Activated T-helper 1 cell treated with anti-CD3 and anti-CD28 coated beads, Interleukin-12 subunit alpha, Interleukin-12 subunit beta, Interleukin-2, Interleukin-4 antibody, amounts not matched to agents 30 ng/mL and 10 ng/mL and 1 ng/mL, durations not matched to agents 14 hours and 24 hours and 36 hours (primary cell): ENCODE data around the gene NTN4. TPM values are rescaled to one million over a fixed set of nuclear protein-coding genes. Genes with fewer than 3 reads are reported as not detected.
"Not testable (repeated sequence)": the region's sequence is repeated elsewhere in the genome, so short reads cannot be mapped to it uniquely, and the experiment has no call there.

Experiments
- DNase-seq: peaks from one replicate; pipeline ENCODE4 v3.0.0; 2021; ENCODE audit warnings: low spot score
- H3K27ac Mint-ChIP-seq: one replicate; pipeline ENCODE4 v1.8.0; 2021; ENCODE audit warnings: mild to moderate bottlenecking, mixed read lengths
- H3K27me3 Mint-ChIP-seq: one replicate; pipeline ENCODE4 v1.8.0; 2022; ENCODE audit warnings: mild to moderate bottlenecking, moderate library complexity, mixed read lengths; ENCODE audit not compliant: insufficient read depth
- H3K36me3 Mint-ChIP-seq: one replicate; pipeline ENCODE4 v1.8.0; 2021; ENCODE audit warnings: low read depth, mixed read lengths
- H3K4me1 Mint-ChIP-seq: one replicate; pipeline ENCODE4 v1.8.0; 2021; ENCODE audit warnings: low read depth, mixed read lengths
- H3K4me3 Mint-ChIP-seq: one replicate; pipeline ENCODE4 v1.8.0; 2021; ENCODE audit warnings: mild to moderate bottlenecking, moderate library complexity, mixed read lengths
- H3K9me3 Mint-ChIP-seq: one replicate; pipeline ENCODE4 v1.8.0; 2021; ENCODE audit warnings: mixed read lengths
- intact Hi-C: fragments of 100-400 bp; cut with micrococcal nuclease; formaldehyde crosslinking; loops from one replicate; pipeline ENCODE4 v1.15.1; 2024
- total RNA-seq: library from RNA; stranded (reverse); gene quantifications from 2 replicates; pipeline ENCODE4 v1.2.3, GENCODE V29; 2022

The NTN4 gene
- total RNA-seq = not detected in 2 replicates

- H3K4me3 Mint-ChIP-seq = peak within 1 kb of the TSS; percentile 76
- H3K36me3 Mint-ChIP-seq = no peaks in the 10 kb centered on the region
- peaks cover 76% of the 10 kb centered on the region for H3K27me3 Mint-ChIP-seq
- H3K9me3 Mint-ChIP-seq = no peaks in the 10 kb centered on the region
- intact Hi-C loops = no loop called here
- H3K4me1 Mint-ChIP-seq = peaks cover 10% of the 10 kb centered on the region
- no peak within 1 kb of the TSS for H3K27ac Mint-ChIP-seq
- DNase-seq = no peak
Observed at GRCh38 chr12:95790033-95790916, at the start of gene NTN4. Gene NTN4 (minus strand): TSS chr12:95790764. CDS start chr12:95790309, 455 bp downstream.

GRCh38 chr12:95838125-95838524 is 47.6 kb upstream of the NTN4 start:
- intact Hi-C loops = no loop called here
- H3K9me3 Mint-ChIP-seq = no peaks in the 10 kb centered on the region
- no peak for DNase-seq
- H3K4me1 Mint-ChIP-seq = no peaks in the 10 kb centered on the region
- H3K27ac Mint-ChIP-seq = no peak overlapping the region
- H3K4me3 Mint-ChIP-seq = no peak overlapping the region
- peaks cover 19% of the 10 kb centered on the region for H3K27me3 Mint-ChIP-seq
- H3K36me3 Mint-ChIP-seq = no peaks in the 10 kb centered on the region

- Mint-ChIP-seq H3K9me3 (no peaks in the 10 kb centered on the region), H3K27ac (no peak overlapping the region), H3K4me3 (no peak overlapping the region), H3K36me3 (no peaks in the 10 kb centered on the region), H3K27me3 (peaks cover 18% of the 10 kb centered on the region), H3K4me1 (no peaks in the 10 kb centered on the region)
- intact Hi-C loops = no loop called here
- no peak for DNase-seq
Observed at GRCh38 chr12:95837240-95838038, 46.9 kb upstream of the NTN4 start.

- intact Hi-C loops = no loop called here
Observed at GRCh38 chr12:95836630-95837239, 46.2 kb upstream of the NTN4 start.

GRCh38 chr12:95836185-95836609 is 45.6 kb upstream of the NTN4 start:
- no peak overlapping the region for H3K27ac Mint-ChIP-seq

More at GRCh38 chr12:95836630-95837239, 46.2 kb upstream of the NTN4 start:
- DNase-seq = no peak
- peaks cover 18% of the 10 kb centered on the region for H3K27me3 Mint-ChIP-seq
- no peak overlapping the region for H3K27ac Mint-ChIP-seq
- no peak overlapping the region for H3K4me3 Mint-ChIP-seq
- H3K9me3 Mint-ChIP-seq = no peaks in the 10 kb centered on the region
- H3K4me1 Mint-ChIP-seq = no peaks in the 10 kb centered on the region
- no peaks in the 10 kb centered on the region for H3K36me3 Mint-ChIP-seq

GRCh38 chr12:95834572-95834971 is 44.0 kb upstream of the NTN4 start:
- no peak overlapping the region for H3K4me3 Mint-ChIP-seq
- intact Hi-C loops = no loop called here
- no peaks in the 10 kb centered on the region for H3K9me3 Mint-ChIP-seq
- no peak overlapping the region for H3K27ac Mint-ChIP-seq
- no peaks in the 10 kb centered on the region for H3K4me1 Mint-ChIP-seq
- no peaks in the 10 kb centered on the region for H3K36me3 Mint-ChIP-seq
- H3K27me3 Mint-ChIP-seq = peaks cover 25% of the 10 kb centered on the region
- no peak for DNase-seq

More at GRCh38 chr12:95836185-95836609, 45.6 kb upstream of the NTN4 start:
- no peaks in the 10 kb centered on the region for H3K4me1 Mint-ChIP-seq
- H3K9me3 Mint-ChIP-seq = no peaks in the 10 kb centered on the region
- peaks cover 18% of the 10 kb centered on the region for H3K27me3 Mint-ChIP-seq
- intact Hi-C loops = no loop called here
- no peak overlapping the region for H3K4me3 Mint-ChIP-seq
- DNase-seq = no peak
- H3K36me3 Mint-ChIP-seq = no peaks in the 10 kb centered on the region

GRCh38 chr12:95830335-95831089 is 39.9 kb upstream of the NTN4 start:
- Mint-ChIP-seq H3K27me3 (peaks cover 13% of the 10 kb centered on the region), H3K9me3 (no peaks in the 10 kb centered on the region), H3K36me3 (no peaks in the 10 kb centered on the region), H3K4me1 (no peaks in the 10 kb centered on the region), H3K4me3 (no peak overlapping the region), H3K27ac (no peak overlapping the region)
- DNase-seq = no peak
- intact Hi-C loops = no loop called here

GRCh38 chr12:95829395-95829794 is 38.8 kb upstream of the NTN4 start:
- Mint-ChIP-seq H3K4me3 (no peak overlapping the region), H3K4me1 (no peaks in the 10 kb centered on the region), H3K27me3 (peaks cover 15% of the 10 kb centered on the region), H3K9me3 (no peaks in the 10 kb centered on the region), H3K36me3 (no peaks in the 10 kb centered on the region), H3K27ac (no peak overlapping the region)
- DNase-seq = no peak
- intact Hi-C loops = loop anchor here (5.0 kb wide), 1 partner anchor 168 kb away; the partner anchor contains the start of gene HAL

GRCh38 chr12:95820096-95820703 is 29.6 kb upstream of the NTN4 start:
- intact Hi-C loops = no loop called here
- Mint-ChIP-seq H3K27ac (no peak overlapping the region), H3K27me3 (peaks cover 22% of the 10 kb centered on the region), H3K4me1 (no peaks in the 10 kb centered on the region), H3K4me3 (no peak overlapping the region), H3K36me3 (no peaks in the 10 kb centered on the region), H3K9me3 (no peaks in the 10 kb centered on the region)
- DNase-seq = no peak

GRCh38 chr12:95815632-95816212 is 25.2 kb upstream of the NTN4 start:
- Mint-ChIP-seq H3K27me3 (peaks cover 29% of the 10 kb centered on the region), H3K4me1 (no peaks in the 10 kb centered on the region), H3K36me3 (no peaks in the 10 kb centered on the region), H3K4me3 (no peak overlapping the region), H3K9me3 (no peaks in the 10 kb centered on the region), H3K27ac (no peak overlapping the region)
- no peak for DNase-seq
- intact Hi-C loops = loop anchor here (1.0 to 2.0 kb wide), 2 partner anchors 193 to 698 kb away; no protein-coding TSS in a partner anchor

- H3K27ac Mint-ChIP-seq, H3K4me3 Mint-ChIP-seq, intact Hi-C loops, DNase-seq, H3K9me3 Mint-ChIP-seq, H3K4me1 Mint-ChIP-seq, H3K36me3 Mint-ChIP-seq: not testable (repeated sequence)
- H3K27me3 Mint-ChIP-seq = peaks cover 31% of the 10 kb centered on the region
Observed at GRCh38 chr12:95812155-95812554, 21.6 kb upstream of the NTN4 start.
